GM19328 (cell line): ENCODE data around the gene TMEM86B.
"Not testable (repeated sequence)": the region's sequence is repeated elsewhere in the genome, so short reads cannot be mapped to it uniquely, and the experiment has no call there.

Experiments used
- ATAC-seq: cut with Tn5 transposase; IDR thresholded peaks from one replicate; pipeline ENCODE4 v1.9.1; 2021; ENCODE audit warnings: mild to moderate bottlenecking, moderate library complexity; ENCODE audit not compliant: unreplicated experiment

The TMEM86B gene

GRCh38 chr19:55223291-55224037 is 5.1 kb downstream of the TMEM86B start:
- no peak for ATAC-seq

GRCh38 chr19:55220525-55220924 is 8.0 kb downstream of the TMEM86B start:
- ATAC-seq = no peak

- no peak for ATAC-seq
Observed at GRCh38 chr19:55216461-55217198, 11.9 kb downstream of the TMEM86B start.

- no peak for ATAC-seq
Observed at GRCh38 chr19:55213547-55213946, 15.0 kb downstream of the TMEM86B start.

GRCh38 chr19:55212447-55212846 is 16.1 kb downstream of the TMEM86B start:
- no peak for ATAC-seq

- ATAC-seq = no peak
Observed at GRCh38 chr19:55209693-55210472, 18.7 kb downstream of the TMEM86B start.

- ATAC-seq = no peak
Observed at GRCh38 chr19:55208880-55209692, 19.5 kb downstream of the TMEM86B start, which contains the start of gene PTPRH. TSS of gene PTPRH (minus strand) at chr19:55209501. CDS start at chr19:55209433, 68 bp downstream.

GRCh38 chr19:55206664-55207500 is 21.7 kb downstream of the TMEM86B start:
- ATAC-seq = no peak

- ATAC-seq = not testable (repeated sequence)
Observed at GRCh38 chr19:55202199-55202598, 26.4 kb downstream of the TMEM86B start.

GRCh38 chr19:55199620-55200204 is 28.9 kb downstream of the TMEM86B start:
- no peak for ATAC-seq

- ATAC-seq = no peak
Observed at GRCh38 chr19:55198651-55199050, 29.9 kb downstream of the TMEM86B start.

GRCh38 chr19:55197528-55197927 is 31.0 kb downstream of the TMEM86B start:
- no peak for ATAC-seq

GRCh38 chr19:55196803-55197202 is 31.8 kb downstream of the TMEM86B start:
- ATAC-seq = no peak

- no peak for ATAC-seq
Observed at GRCh38 chr19:55193481-55193880, 35.1 kb downstream of the TMEM86B start.

- no peak for ATAC-seq
Observed at GRCh38 chr19:55189403-55189835, 39.1 kb downstream of the TMEM86B start.

- ATAC-seq = no peak
Observed at GRCh38 chr19:55188625-55189024, 39.9 kb downstream of the TMEM86B start.

- ATAC-seq = no peak
Observed at GRCh38 chr19:55186080-55186479, 42.5 kb downstream of the TMEM86B start.

GRCh38 chr19:55181740-55182139 is 46.8 kb downstream of the TMEM86B start:
- ATAC-seq = no peak
